ENCODE measurements around the gene RPL29.
"Not testable (repeated sequence)": the region's sequence is repeated elsewhere in the genome, so short reads cannot be mapped to it uniquely, and the experiment has no call there.

The RPL29 gene

GRCh38 chr3:52005571-52005986, 9.9 kb upstream of the RPL29 start:
- peak; percentile 58 for DNase-seq

- no peak for DNase-seq
These were observed 9.3 kb upstream of the RPL29 start for GRCh38 chr3:52004906-52005395.

- peak; percentile 71 for DNase-seq
These were observed 8.6 kb upstream of the RPL29 start for GRCh38 chr3:52004163-52004787.

GRCh38 chr3:52002748-52003147, 7.1 kb upstream of the RPL29 start:
- no peak for DNase-seq

GRCh38 chr3:52001443-52001974, 5.8 kb upstream of the RPL29 start:
- DNase-seq, result peak; percentile 60

GRCh38 chr3:51999846-52000245, 4.2 kb upstream of the RPL29 start:
- no peak for DNase-seq

- no peak for DNase-seq
These were observed 3.1 kb upstream of the RPL29 start for GRCh38 chr3:51998774-51999173.

GRCh38 chr3:51997935-51998596, 2.4 kb upstream of the RPL29 start:
- DNase-seq, result no peak

GRCh38 chr3:51997172-51997571, 1.5 kb upstream of the RPL29 start:
- DNase-seq, result no peak

GRCh38 chr3:51994530-51994929, 1.2 kb downstream of the RPL29 start:
- DNase-seq, result no peak

GRCh38 chr3:51993657-51994056, 2.0 kb downstream of the RPL29 start:
- not testable (repeated sequence) for DNase-seq

GRCh38 chr3:51992017-51992682, 3.5 kb downstream of the RPL29 start:
- no peak for DNase-seq

- not testable (repeated sequence) for DNase-seq
These were observed 5.2 kb downstream of the RPL29 start for GRCh38 chr3:51990501-51990971.

GRCh38 chr3:51988286-51989146, 7.2 kb downstream of the RPL29 start:
- no peak for DNase-seq

GRCh38 chr3:51987568-51987967, 8.1 kb downstream of the RPL29 start:
- DNase-seq, result no peak

- no peak for DNase-seq
These were observed 9.4 kb downstream of the RPL29 start for GRCh38 chr3:51986010-51986947.

- DNase-seq, result no peak
These were observed 10.6 kb downstream of the RPL29 start for GRCh38 chr3:51985063-51985462.

GRCh38 chr3:51984269-51984647, 11.4 kb downstream of the RPL29 start:
- DNase-seq, result no peak

- no peak for DNase-seq
These were observed 12.0 kb downstream of the RPL29 start for GRCh38 chr3:51983578-51984268.

- DNase-seq, result peak; percentile 85
These were observed 12.7 kb downstream of the RPL29 start, which contains the start of gene ACY1 for GRCh38 chr3:51982838-51983577. ACY1 (plus strand) TSS chr3:51983535; CDS start chr3:51984065, 530 bp downstream.
